HepG2 (cell line): ENCODE measurements around the gene HSD17B2.

Source experiments
- ATF3 ChIP-seq: sonication (generic); formaldehyde crosslinking; IDR thresholded peaks from 2 replicates; pipeline ENCODE4 v1.4.0; 2020; ENCODE audit warnings: missing genetic modification reagents
- CREB1 ChIP-seq, 2 experiments: fragments of 450-650 bp in 1 of 2; IDR thresholded peaks; 2 replicates each; pipeline ENCODE4 v1.6.1; 2016 to 2017; ENCODE audit warnings: control low read depth in 1 of 2, mild to moderate bottlenecking in 1 of 2, missing compliant biosample characterization in 1 of 2, missing genetic modification characterization in 1 of 2
- CTCF ChIP-seq: sonication (generic); formaldehyde crosslinking; IDR thresholded peaks from 2 replicates; pipeline ENCODE4 v1.5.0; 2020; ENCODE audit warnings: mild to moderate bottlenecking, missing genetic modification reagents, moderate library complexity
- DPF2 ChIP-seq: sonication (generic); formaldehyde crosslinking; IDR thresholded peaks from 2 replicates; pipeline ENCODE4 v1.4.0; 2020; ENCODE audit warnings: mild to moderate bottlenecking, low read depth, missing genetic modification reagents, borderline replicate concordance
- EHMT2 ChIP-seq: fragments of 200-600 bp; sonication (generic); IDR thresholded peaks from 2 replicates; pipeline ENCODE4 v1.7.0; 2017; ENCODE audit warnings: antibody characterized with exemption, low read depth, low read length, borderline replicate concordance
- EZH2 ChIP-seq: conservative IDR thresholded peaks from 2 replicates; pipeline ENCODE4 v1.6.1; 2012; ENCODE audit warnings: mild to moderate bottlenecking, low read depth, low read length, moderate library complexity
- IKZF1 ChIP-seq: fragments of 450-650 bp; IDR thresholded peaks from 2 replicates; pipeline ENCODE4 v1.7.1; 2016
- NFIB ChIP-seq: sonication (generic); formaldehyde crosslinking; IDR thresholded peaks from 2 replicates; pipeline ENCODE4 v1.9.0; 2021; ENCODE audit warnings: missing genetic modification reagents, mild to moderate bottlenecking, borderline replicate concordance
- ZBTB7A ChIP-seq: sonication (generic); formaldehyde crosslinking; IDR thresholded peaks from 2 replicates; pipeline ENCODE4 v1.8.0; 2022; ENCODE audit warnings: mild to moderate bottlenecking, missing genetic modification reagents
- ZNF121 ChIP-seq: sonication (generic); formaldehyde crosslinking; IDR thresholded peaks from 2 replicates; pipeline ENCODE4 v1.5.0; 2020; ENCODE audit warnings: mild to moderate bottlenecking, missing genetic modification reagents
- ZNF232 ChIP-seq: sonication (generic); formaldehyde crosslinking; IDR thresholded peaks from 2 replicates; pipeline ENCODE4 v1.4.0; 2020; ENCODE audit warnings: missing genetic modification reagents, borderline replicate concordance
- ZNF34 ChIP-seq: sonication (generic); formaldehyde crosslinking; IDR thresholded peaks from 2 replicates; pipeline ENCODE4 v1.4.0; 2020; ENCODE audit warnings: mild to moderate bottlenecking, missing genetic modification reagents, borderline replicate concordance
- ZNF572 ChIP-seq: sonication (generic); formaldehyde crosslinking; IDR thresholded peaks from 2 replicates; pipeline ENCODE4 v1.5.1; 2020; ENCODE audit warnings: mild to moderate bottlenecking, missing genetic modification reagents
- TF ChIP-seq, protein P1 (sequence below): sonication (generic); formaldehyde crosslinking; IDR thresholded peaks from 2 replicates; pipeline ENCODE4 v1.4.0; 2020; ENCODE audit warnings: missing genetic modification reagents

- TF ChIP-seq EZH2 (no peak), ZBTB7A (no peak), IKZF1 (no peak), ZNF34 (no peak), ZNF232 (no peak), CTCF (CRISPR knock-in tag) (no peak), NFIB (CRISPR knock-in tag) (no peak), DPF2 (CRISPR knock-in tag) (no peak), EHMT2 (no peak), CREB1 (IDR thresholded peaks at IDR 0.05) (no peak), CREB1 (CRISPR knock-in tag; IDR thresholded peaks at IDR 0.05) (no peak), ZNF121 (CRISPR knock-in tag) (no peak), ZNF572 (CRISPR knock-in tag) (no peak), ATF3 (CRISPR knock-in tag) (no peak)
- TF ChIP-seq, protein P1, sequence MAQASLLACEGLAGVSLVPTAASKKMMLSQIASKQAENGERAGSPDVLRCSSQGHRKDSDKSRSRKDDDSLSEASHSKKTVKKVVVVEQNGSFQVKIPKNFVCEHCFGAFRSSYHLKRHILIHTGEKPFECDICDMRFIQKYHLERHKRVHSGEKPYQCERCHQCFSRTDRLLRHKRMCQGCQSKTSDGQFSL (CRISPR knock-in tag) = no peak
Measured at GRCh38 chr16:81995651-81996050, 39.4 kb upstream of the HSD17B2 start.
